ENCODE measurements around the gene IGFN1. TPM values are rescaled to one million over a fixed set of nuclear protein-coding genes. Genes with fewer than 3 reads are reported as not detected.

Gene IGFN1
- total and polyA plus RNA-seq, 2 experiments from 2014 or later = not detected

- peaks cover 9% of the 10 kb centered on the region for H3K4me1 Mint-ChIP-seq
- ATAC-seq = no peak
Observed at GRCh38 chr1:201183209-201183608, 7.4 kb upstream of the IGFN1 start.

More at GRCh38 chr1:201183209-201183608, 7.4 kb upstream of the IGFN1 start:
- Histone ChIP-seq H3K4me3 (no peak overlapping the region), H3K36me3 (ENCODE audit: insufficient read depth) (no peaks in the 10 kb centered on the region), H3K27me3 (ENCODE audit: insufficient read depth) (no peaks in the 10 kb centered on the region), H3F3A (replicated peaks; ENCODE audit: low read depth) (no peaks in the 10 kb centered on the region), H2AFZ (no peak overlapping the region), H3K79me2 (replicated peaks; ENCODE audit: insufficient read depth) (no peaks in the 10 kb centered on the region), H4K20me1 (replicated peaks; ENCODE audit: insufficient read depth) (no peaks in the 10 kb centered on the region), H3K9me2 (ENCODE audit: insufficient read depth) (no peaks in the 10 kb centered on the region), H3K27ac (ENCODE audit: low read depth) (no peak overlapping the region), H3K4me2 (no peak overlapping the region), H3K4me1 (ENCODE audit: insufficient read depth) (peaks cover 2% of the 10 kb centered on the region; the same call in 1 of the 2 replicates)
- Mint-ChIP-seq H3K36me3 (ENCODE audit: low read depth) (no peaks in the 10 kb centered on the region), H3K9me3 (peaks cover 8% of the 10 kb centered on the region; the same call in 2 of the 3 replicates), H3K4me3 (no peak overlapping the region), H3K27ac (no peak overlapping the region), H3K27me3 (ENCODE audit: insufficient read depth, low read depth, poor library complexity) (peaks cover 6% of the 10 kb centered on the region)
- TF ChIP-seq POLR2AphosphoS5 (IDR thresholded peaks at IDR 0.05; ENCODE audit: low read depth) (no peak), JUNB (IDR thresholded peaks at IDR 0.05; ENCODE audit: unreplicated experiment) (no peak), EZH2 (IDR thresholded peaks at IDR 0.05; ENCODE audit: low read depth, unreplicated experiment) (no peak), ZNF462 (CRISPR knock-in tag; IDR thresholded peaks at IDR 0.05) (no peak), ETS1 (IDR thresholded peaks at IDR 0.05) (no peak), CREB1 (CRISPR knock-in tag; IDR thresholded peaks at IDR 0.05; ENCODE audit: low read depth) (no peak), ZNF114 (CRISPR knock-in tag; IDR thresholded peaks at IDR 0.05) (no peak), CTCF (conservative IDR thresholded peaks at IDR 0.05; ENCODE audit: low read depth in 2 of 2) (no peak), EZH2phosphoT487 (IDR thresholded peaks at IDR 0.05; ENCODE audit: unreplicated experiment) (no peak), REST (IDR thresholded peaks at IDR 0.05; ENCODE audit: unreplicated experiment) (no peak), NANOG (IDR thresholded peaks at IDR 0.05; ENCODE audit: borderline replicate concordance) (no peak), STAT1 (IDR thresholded peaks at IDR 0.05; ENCODE audit: unreplicated experiment) (no peak), ZNF331 (CRISPR knock-in tag; IDR thresholded peaks at IDR 0.05; ENCODE audit: low read depth) (no peak)
- DNase-seq (ENCODE audit: low spot score) = no peak
